DMS79 (cell line): Measurements from ENCODE around the gene NUBP2.

Experiments
- DNase-seq: peaks from one replicate; lab custom pipeline; 2025; lab: John Stamatoyannopoulos, UW

Gene NUBP2

GRCh38 chr16:1772362-1772907, 10.3 kb upstream of the NUBP2 start, which contains the start of gene EME2:
Gene EME2, plus strand, starts transcription at chr16:1772810. Its CDS starts 418 bp downstream, at chr16:1773228.
- DNase-seq: no peak

DNA sequence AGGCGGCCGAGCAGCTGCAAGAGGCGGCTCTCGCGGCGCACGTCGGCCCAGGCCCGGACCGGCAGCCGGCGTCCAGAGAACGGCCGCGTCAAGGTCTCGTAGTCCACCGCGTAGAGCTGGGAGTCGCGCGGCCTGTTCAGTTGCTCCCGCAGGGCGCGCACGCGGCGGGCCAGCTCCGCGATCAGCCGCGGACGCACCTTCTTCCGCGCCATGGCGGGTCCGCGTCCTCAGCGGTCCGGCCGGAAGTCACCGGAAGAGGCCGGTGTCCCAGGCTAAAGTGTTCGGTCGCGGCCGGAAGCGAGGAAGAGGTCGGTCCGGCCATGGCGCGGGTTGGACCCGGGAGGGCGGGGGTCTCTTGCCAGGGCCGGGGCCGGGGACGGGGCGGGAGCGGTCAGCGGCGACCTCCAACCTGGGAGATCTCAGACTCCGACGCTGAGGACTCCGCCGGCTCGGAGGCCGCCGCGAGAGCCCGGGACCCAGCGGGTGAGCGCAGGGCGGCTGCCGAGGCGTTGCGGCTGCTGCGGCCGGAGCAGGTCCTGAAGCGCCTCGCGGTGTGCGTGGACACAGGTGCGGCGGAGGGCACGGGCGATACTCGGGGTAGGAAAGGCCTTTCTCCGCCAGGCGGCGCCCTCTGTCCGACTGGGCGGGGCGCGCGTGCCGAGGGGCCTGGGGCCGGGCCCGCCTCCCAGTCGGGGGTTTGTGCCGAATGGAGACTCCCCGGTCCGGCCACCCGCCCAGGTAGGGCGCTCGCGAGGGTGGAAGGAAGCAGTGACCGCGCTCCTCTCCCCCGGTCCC, 9.7 kb upstream of the NUBP2 start, which contains the start of gene MRPS34:
TSS of gene MRPS34 (minus strand) at position 227 of the 795 bp plus-strand sequence. CDS start at position 212, 15 bp downstream.
- peak; percentile 49 for DNase-seq

GRCh38 chr16:1773703-1774447, 8.9 kb upstream of the NUBP2 start:
- no peak for DNase-seq

DNA sequence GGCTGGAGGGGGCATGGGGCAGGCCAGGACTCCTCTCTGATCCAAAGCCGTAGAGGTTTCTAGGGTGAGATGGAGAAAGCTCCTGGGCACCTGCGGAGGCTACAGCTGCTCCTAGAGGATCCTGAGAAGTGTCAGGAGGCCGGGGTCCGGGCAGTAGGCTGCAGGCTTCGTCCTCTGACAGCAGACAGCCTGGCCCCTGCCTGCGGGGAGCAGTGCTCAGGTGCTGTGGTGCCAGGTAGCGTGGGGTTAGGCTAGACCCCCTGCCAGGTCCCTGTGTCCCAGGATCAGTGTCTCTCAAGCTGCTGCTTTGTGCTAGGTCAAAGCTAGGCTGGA, 8.3 kb upstream of the NUBP2 start:
- no peak for DNase-seq

GRCh38 chr16:1775006-1775845, 7.5 kb upstream of the NUBP2 start:
- DNase-seq: no peak

GRCh38 chr16:1775846-1776671, 6.7 kb upstream of the NUBP2 start:
- no peak for DNase-seq

- no peak for DNase-seq
Observed at GRCh38 chr16:1776672-1776955, 6.1 kb upstream of the NUBP2 start.

- DNase-seq: no peak
Observed at GRCh38 chr16:1776991-1777374, 5.8 kb upstream of the NUBP2 start.

DNA sequence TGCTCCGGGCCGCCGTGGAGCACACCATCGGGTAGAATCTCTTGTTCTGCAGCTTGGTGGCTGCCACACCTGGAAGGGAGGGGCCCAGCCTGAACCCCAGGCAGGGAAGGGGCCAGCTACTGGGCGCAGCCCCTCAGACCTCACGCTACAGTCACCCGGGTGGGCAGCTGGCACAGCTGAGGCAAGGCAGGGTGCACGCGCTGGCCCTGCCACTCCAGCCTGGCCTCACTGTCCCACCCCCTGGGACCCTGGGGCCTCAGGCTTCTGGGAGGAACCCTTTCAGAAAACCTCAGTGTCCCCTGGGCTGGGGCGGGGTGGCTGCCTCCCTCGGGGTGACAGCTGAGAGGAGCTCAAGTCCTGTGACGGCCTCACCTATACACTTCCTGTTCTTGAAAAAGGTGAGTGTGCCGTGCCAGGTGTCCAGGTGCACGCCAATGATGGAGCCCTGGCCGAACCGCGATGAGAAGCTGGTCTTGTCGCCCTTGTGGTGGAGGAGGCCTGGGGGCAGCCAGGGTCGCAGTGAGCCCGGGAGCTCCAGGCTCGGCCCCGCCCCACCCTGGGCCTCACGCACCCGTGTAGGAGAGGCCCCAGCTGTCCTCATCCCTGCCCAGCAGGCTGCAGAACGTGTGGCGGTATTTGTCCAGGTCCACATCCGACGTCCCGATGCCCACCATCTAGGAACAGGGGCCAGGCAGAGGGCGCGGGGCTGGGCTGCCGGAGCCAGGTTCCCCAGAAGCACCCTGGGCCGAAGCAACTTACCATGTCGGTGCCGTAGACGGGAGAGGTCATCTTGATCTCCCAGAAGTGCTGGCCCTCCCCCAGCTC, 5.2 kb upstream of the NUBP2 start:
- DNase-seq: no peak

DNA sequence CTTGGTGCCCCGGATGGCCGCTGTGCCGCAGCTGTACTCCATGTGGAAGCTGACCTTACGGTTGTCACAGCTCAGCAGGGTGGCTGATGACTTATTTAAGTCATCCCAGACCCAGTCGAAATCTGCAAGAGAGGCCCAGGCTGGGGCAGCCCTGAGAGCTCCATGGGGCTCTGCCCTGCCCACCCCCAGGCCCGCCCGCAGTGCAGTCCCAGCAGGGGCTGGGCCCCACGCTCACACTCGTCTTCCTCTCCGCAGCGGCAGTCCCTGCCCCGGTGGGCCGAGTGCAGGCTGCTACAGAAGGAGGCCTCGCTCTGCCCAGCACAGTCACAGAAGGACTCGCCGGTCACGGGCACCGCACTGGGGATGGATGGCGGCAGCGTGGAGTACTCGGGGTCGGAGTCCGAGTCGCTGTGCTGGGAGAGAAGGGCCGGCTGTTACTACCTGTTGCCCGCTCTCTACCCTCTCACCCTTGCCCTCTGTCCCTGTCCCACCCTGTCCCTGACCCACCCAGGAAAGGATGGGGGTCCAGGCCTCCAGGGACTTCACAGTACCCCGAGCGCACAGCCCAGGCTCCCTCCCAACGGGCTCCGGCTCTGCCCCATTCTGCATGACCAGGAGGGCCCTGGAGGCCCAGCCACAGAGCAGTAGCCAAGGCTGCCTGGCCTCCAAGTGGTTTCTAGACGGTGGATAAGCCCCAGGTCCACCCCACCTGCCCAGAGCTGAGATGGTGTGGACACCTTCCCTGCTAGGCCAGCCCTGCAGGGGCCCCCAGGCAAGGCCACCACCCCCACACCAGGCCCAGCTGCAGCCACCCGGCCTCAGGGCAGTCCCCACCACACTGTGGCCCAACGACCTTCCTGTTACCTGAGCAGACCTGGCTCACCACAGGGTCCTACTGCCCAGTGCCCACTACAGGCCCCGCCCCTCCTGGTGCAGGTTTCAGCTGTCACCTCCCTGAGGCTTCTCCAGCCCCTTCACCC, 4.3 kb upstream of the NUBP2 start:
- DNase-seq: no peak

DNA sequence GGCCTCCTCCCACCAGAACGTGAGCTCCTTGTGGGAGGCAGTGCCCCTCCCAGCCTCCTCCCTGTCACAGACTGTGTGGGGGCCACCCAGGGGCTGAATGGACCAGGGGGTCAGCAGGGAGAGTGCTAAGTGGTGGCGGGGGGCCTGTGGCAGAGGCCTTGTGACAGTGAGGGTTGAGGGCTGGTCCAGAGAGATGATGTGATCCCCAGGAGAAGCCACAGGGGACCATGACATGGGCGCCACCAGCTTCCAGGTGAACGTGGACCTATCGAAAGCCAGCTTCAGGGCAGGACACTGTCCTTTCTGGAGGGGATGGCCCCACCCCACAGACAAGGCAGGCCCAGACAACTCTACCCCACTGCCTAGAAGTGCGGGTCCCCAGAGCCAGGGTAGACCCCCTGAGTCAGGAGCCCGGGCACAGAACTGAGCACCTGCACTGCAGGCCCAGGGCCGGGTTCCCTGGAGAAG, 3.5 kb upstream of the NUBP2 start:
- no peak for DNase-seq

- DNase-seq: no peak
Observed at GRCh38 chr16:1779741-1780676, 2.8 kb upstream of the NUBP2 start.

DNA sequence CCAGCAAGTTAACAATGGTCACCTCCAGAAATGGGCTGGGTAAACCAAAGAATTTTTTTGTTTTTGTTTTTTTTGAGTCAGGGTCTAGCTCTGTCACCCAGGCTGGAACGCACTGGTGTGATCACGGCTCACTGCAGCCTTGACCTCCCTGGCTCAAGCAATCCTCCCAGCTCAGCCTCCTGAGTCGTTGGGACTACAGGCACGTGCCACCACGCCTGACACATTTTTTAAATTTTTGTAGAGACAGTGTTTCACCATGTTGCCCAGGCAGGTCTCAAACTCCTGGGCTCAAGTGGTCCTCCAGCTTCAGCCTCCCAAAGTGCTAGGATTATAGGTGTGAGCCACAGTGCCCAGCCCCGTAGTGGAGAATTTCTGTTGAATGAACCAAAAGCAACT, 2.1 kb upstream of the NUBP2 start:
- DNase-seq: no peak

DNA sequence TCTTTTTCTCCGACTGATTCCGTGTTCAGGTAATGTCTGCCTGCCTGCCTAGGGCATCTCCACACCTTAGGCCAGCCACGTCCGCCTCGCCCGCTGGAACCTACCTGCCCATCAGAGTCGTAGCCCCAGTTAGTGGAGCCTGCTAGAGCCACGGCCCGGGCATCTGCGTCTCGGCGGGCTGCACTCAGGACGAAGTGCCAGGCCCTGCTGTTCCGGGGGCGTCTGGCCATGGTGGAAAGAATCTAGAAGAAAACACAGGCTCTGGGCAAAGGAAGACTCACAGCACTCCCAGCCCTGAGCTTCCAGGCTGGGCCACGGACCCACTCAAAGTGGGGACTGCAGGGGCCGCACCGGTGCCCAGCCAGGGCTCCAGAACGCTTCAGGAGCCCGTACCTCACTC, 1.5 kb upstream of the NUBP2 start:
- DNase-seq: no peak

DNA sequence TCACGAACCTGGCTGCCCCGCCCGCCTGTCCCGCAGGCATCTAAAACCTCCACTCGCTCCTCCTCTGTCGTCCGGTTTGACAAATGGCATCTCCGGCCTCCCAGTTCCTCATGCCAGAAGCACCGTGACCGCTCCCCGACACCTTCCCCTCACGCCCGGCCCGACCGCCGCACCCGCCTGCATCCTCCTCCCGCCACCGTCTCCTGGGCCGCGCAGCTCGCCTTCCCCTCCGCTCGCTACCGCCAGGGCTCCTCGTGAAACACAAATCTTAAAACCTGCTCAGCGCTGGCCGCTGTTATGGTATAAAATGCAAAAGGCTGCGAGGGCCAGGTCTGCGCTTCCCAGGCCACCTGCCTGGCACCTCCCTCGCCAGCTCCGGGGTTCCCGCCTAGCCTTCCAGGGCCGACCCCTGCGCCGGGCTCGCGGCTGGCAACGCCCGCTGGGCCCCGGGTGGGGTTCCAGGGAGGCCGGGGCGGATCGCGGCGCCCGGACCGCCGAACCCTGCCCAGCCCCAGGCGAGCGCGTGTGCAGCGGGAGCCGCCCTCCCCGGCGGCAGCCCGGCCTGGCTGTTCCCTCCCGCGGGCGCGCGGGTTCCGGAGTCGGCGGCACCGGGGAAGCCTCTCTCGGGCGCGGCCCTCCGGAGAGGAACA, 877 bp upstream of the NUBP2 start:
- peak; percentile 2 for DNase-seq

DNA sequence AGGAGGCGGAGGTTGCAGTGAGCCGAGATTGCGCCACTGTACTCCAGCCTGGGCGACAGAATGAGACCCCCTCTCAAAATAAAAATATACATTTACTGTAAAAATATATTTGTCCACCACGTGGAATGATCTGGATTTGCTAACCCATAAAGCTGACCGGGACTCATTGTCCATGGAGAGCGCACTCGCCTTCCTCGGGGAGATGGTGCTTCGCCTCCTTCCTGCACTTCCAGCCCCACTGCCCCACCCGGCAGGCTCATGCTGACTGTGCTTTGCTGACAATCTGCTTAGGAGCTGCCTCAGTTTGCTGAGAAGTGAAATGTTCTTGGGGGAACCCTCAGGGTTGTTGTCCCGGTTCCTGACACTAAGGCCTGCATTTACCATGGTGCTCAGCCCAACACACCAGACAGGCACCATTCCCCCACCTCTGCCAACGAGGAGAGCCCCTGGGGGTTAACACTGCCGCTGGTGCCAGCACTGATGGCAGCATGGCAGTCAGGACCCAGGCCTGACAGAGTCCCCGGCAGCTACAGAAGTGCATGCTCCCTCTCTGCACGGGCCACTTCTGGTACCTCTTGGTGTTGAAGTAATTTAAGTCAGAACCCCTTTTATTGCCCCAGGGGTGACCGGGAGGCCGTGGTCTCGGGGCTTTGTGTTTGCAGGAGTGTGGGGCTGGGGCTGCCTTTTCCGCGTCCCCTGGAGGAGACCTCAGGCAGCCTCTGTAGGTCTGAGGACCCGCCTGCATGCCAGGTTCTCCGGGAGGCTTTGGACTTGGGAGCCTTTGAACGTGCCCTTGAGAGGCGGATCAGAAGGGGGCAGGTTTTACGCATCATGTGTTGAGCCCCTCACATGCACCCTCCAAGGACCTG, 2.5 kb downstream of the NUBP2 start:
- no peak for DNase-seq

GRCh38 chr16:1785846-1786170, 3.0 kb downstream of the NUBP2 start:
- no peak for DNase-seq
